ENCODE data around the gene INTS1.

INTS1 gene

DNA sequence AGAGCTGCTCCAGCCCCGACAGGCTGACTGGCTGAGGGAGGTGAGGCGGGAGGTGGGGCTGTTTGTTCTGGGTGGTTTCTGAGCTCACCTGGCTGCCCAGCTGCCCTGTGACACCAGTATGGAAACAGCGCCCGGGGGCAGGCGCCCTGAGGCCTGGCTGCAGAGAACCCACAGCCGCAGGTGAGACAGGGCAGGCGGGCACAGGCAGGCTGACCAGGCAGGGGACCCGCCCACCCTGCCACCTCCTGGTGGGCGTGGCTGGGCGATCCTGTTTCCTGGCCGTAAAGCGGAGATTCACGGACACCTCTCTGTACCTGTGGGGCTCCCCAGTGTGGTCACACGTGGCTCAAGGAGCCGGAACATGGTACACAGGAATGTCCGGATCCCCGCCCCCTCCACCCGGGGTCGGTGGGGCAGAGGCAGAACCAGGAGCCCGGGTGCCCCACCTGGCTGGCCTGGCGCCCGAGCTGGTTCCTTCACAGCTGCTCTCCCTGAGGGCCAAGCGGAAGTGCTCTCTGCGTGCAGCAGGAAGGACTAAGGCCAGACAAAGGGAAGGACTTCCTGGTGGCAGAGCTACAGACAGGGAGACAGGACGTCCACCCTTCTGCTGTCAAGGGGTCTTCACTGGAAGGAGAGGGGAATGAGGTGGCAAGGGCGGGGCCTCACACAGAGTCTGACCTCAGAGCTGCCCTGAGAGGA lies 48.8 kb downstream of the INTS1 start:
- H3K4me2 ChIP-seq (ENCODE audit: low read length, poor library complexity, severe bottlenecking): no peak overlapping the region
- no peak overlapping the region for H3K9ac ChIP-seq (ENCODE audit: low read length)
- H3K23ac ChIP-seq (ENCODE audit: low read length in 2 of 2): no peak overlapping the region
- peak overlapping the region; percentile 80 to 92 for H3K18ac ChIP-seq (ENCODE audit: low read depth in 1 of 2, low read length in 2 of 2)
- H2BK120ac ChIP-seq (ENCODE audit: low read depth, low read length): peak overlapping the region; percentile 75
- H4K91ac ChIP-seq (ENCODE audit: low read length): peak overlapping the region; percentile 98
- H3K14ac ChIP-seq (ENCODE audit: low read length in 2 of 2): peak overlapping the region in 1 of 2 experiments; percentile 89
- H4K8ac ChIP-seq (ENCODE audit: low read length): peak overlapping the region; percentile 57
- peak overlapping the region; percentile 92 for H2BK15ac ChIP-seq (ENCODE audit: low read depth, poor library complexity, severe bottlenecking)
- no peak overlapping the region for H2BK5ac ChIP-seq (ENCODE audit: low read depth, low read length, poor library complexity, severe bottlenecking)
- peaks cover 27% of the 10 kb centered on the region for H3K79me1 ChIP-seq (replicated peaks; ENCODE audit: low read length, poor library complexity, severe bottlenecking)
- peak overlapping the region; percentile 20 for H3K27ac ChIP-seq (ENCODE audit: low read length, poor library complexity, severe bottlenecking)
- 86% methylated on average over 26 of the region's 26 CpGs for WGBS
- H3K4me3 ChIP-seq (ENCODE audit: insufficient read depth in 1 of 2, low read depth in 1 of 2, low read length in 2 of 2): no peak overlapping the region
- DNase-seq: no peak
- peaks cover 0 to 31% of the 10 kb centered on the region in 2 experiments for H3K36me3 ChIP-seq (ENCODE audit: control insufficient read depth in 1 of 2, insufficient read depth in 2 of 2, low read depth in 1 of 2, low read length in 2 of 2)
- H3K4me1 ChIP-seq (ENCODE audit: control insufficient read depth, insufficient read depth, low read depth, low read length): peaks cover 81% of the 10 kb centered on the region
- H2AK5ac ChIP-seq (ENCODE audit: low read length, severe bottlenecking): peak overlapping the region; percentile 62
- H2BK12ac ChIP-seq (ENCODE audit: low read length in 2 of 2): peak overlapping the region; percentile 57 to 75
- no peak overlapping the region for H2AFZ ChIP-seq (ENCODE audit: low read depth, low read length)
- H3K9me3 ChIP-seq (ENCODE audit: control insufficient read depth, low read length): no peaks in the 10 kb centered on the region
- H3K27me3 ChIP-seq (ENCODE audit: control insufficient read depth in 1 of 2, insufficient read depth in 1 of 2, low read length in 2 of 2): no peaks in the 10 kb centered on the region
- H3K4ac ChIP-seq (ENCODE audit: low read depth in 1 of 2, low read length in 2 of 2): peak overlapping the region; percentile 45 to 84

DNA sequence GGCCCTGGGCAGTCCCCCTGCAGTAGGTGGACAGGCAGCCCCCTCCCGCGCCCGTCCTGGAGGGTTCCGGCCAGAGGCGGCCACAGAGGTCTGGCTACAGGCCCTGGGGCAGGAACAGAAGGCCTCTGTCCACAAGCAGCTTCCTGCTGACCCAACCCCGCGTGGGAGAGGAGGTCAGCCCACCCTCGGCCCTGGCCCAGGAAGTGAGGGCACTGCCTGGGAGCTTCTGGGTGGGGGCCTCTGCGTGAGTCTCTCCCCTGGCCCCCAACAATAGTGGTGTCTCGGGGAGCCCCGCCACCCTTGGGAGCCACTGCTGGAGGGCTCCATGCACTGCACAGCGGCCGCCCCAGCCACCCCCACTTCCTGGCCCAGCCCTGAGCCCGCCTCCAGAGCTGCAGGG lies 49.6 kb downstream of the INTS1 start:
- Histone ChIP-seq H2BK5ac (ENCODE audit: low read depth, low read length, poor library complexity, severe bottlenecking) (no peak overlapping the region), H3K4me1 (ENCODE audit: control insufficient read depth, insufficient read depth, low read depth, low read length) (peaks cover 81% of the 10 kb centered on the region), H3K36me3 (ENCODE audit: control insufficient read depth in 1 of 2, insufficient read depth in 2 of 2, low read depth in 1 of 2, low read length in 2 of 2) (peaks cover 0 to 38% of the 10 kb centered on the region in 2 experiments), H3K14ac (ENCODE audit: low read length in 2 of 2) (no peak overlapping the region), H2AK5ac (ENCODE audit: low read length, severe bottlenecking) (no peak overlapping the region), H3K9me3 (ENCODE audit: control insufficient read depth, low read length) (no peaks in the 10 kb centered on the region), H2BK12ac (ENCODE audit: low read length in 2 of 2) (peak overlapping the region; percentile 57 to 75), H3K18ac (ENCODE audit: low read depth in 1 of 2, low read length in 2 of 2) (peak overlapping the region; percentile 80 to 92), H3K79me1 (replicated peaks; ENCODE audit: low read length, poor library complexity, severe bottlenecking) (peaks cover 31% of the 10 kb centered on the region), H3K9ac (ENCODE audit: low read length) (no peak overlapping the region), H3K27ac (ENCODE audit: low read length, poor library complexity, severe bottlenecking) (peak overlapping the region; percentile 33), H3K4me3 (ENCODE audit: insufficient read depth in 1 of 2, low read depth in 1 of 2, low read length in 2 of 2) (peak overlapping the region in 1 of 2 experiments; percentile 16), H3K27me3 (ENCODE audit: control insufficient read depth in 1 of 2, insufficient read depth in 1 of 2, low read length in 2 of 2) (no peaks in the 10 kb centered on the region), H2BK15ac (ENCODE audit: low read depth, poor library complexity, severe bottlenecking) (peak overlapping the region; percentile 92), H3K4me2 (ENCODE audit: low read length, poor library complexity, severe bottlenecking) (peak overlapping the region; percentile 31), H3K23ac (ENCODE audit: low read length in 2 of 2) (no peak overlapping the region), H2BK120ac (ENCODE audit: low read depth, low read length) (peak overlapping the region; percentile 75), H4K91ac (ENCODE audit: low read length) (peak overlapping the region; percentile 85), H2AFZ (ENCODE audit: low read depth, low read length) (no peak overlapping the region), H3K4ac (ENCODE audit: low read depth in 1 of 2, low read length in 2 of 2) (peak overlapping the region; percentile 45 to 84), H4K8ac (ENCODE audit: low read length) (peak overlapping the region; percentile 57)
- 48% methylated on average over 14 of the region's 14 CpGs for WGBS
- peak; percentile 43 for DNase-seq

- H2BK12ac ChIP-seq (ENCODE audit: low read length in 2 of 2): no peak overlapping the region
- peak; percentile 33 for DNase-seq
- no peak overlapping the region for H3K4me2 ChIP-seq (ENCODE audit: low read length, poor library complexity, severe bottlenecking)
- no peak overlapping the region for H2BK5ac ChIP-seq (ENCODE audit: low read depth, low read length, poor library complexity, severe bottlenecking)
- peaks cover 40% of the 10 kb centered on the region for H3K79me1 ChIP-seq (replicated peaks; ENCODE audit: low read length, poor library complexity, severe bottlenecking)
- no peaks in the 10 kb centered on the region for H3K9me3 ChIP-seq (ENCODE audit: control insufficient read depth, low read length)
- H3K23ac ChIP-seq (ENCODE audit: low read length in 2 of 2): no peak overlapping the region
- no peak overlapping the region for H3K14ac ChIP-seq (ENCODE audit: low read length in 2 of 2)
- H2AK5ac ChIP-seq (ENCODE audit: low read length, severe bottlenecking): no peak overlapping the region
- peak overlapping the region in 1 of 2 experiments; percentile 60 for H3K4ac ChIP-seq (ENCODE audit: low read depth in 1 of 2, low read length in 2 of 2)
- no peak overlapping the region for H3K4me3 ChIP-seq (ENCODE audit: insufficient read depth in 1 of 2, low read depth in 1 of 2, low read length in 2 of 2)
- no peak overlapping the region for H3K27ac ChIP-seq (ENCODE audit: low read length, poor library complexity, severe bottlenecking)
- peak overlapping the region; percentile 71 for H4K91ac ChIP-seq (ENCODE audit: low read length)
- peaks cover 0 to 57% of the 10 kb centered on the region in 2 experiments for H3K36me3 ChIP-seq (ENCODE audit: control insufficient read depth in 1 of 2, insufficient read depth in 2 of 2, low read depth in 1 of 2, low read length in 2 of 2)
- H2AFZ ChIP-seq (ENCODE audit: low read depth, low read length): no peak overlapping the region
- peaks cover 75% of the 10 kb centered on the region for H3K4me1 ChIP-seq (ENCODE audit: control insufficient read depth, insufficient read depth, low read depth, low read length)
- 54% methylated on average over 18 of the region's 19 CpGs for WGBS
- H2BK15ac ChIP-seq (ENCODE audit: low read depth, poor library complexity, severe bottlenecking): peak overlapping the region; percentile 68
- peak overlapping the region; percentile 81 for H2BK120ac ChIP-seq (ENCODE audit: low read depth, low read length)
- H3K27me3 ChIP-seq (ENCODE audit: control insufficient read depth in 1 of 2, insufficient read depth in 1 of 2, low read length in 2 of 2): no peaks in the 10 kb centered on the region
- H4K8ac ChIP-seq (ENCODE audit: low read length): peak overlapping the region; percentile 84
- peak overlapping the region; percentile 64 to 71 for H3K18ac ChIP-seq (ENCODE audit: low read depth in 1 of 2, low read length in 2 of 2)
- H3K9ac ChIP-seq (ENCODE audit: low read length): no peak overlapping the region
Observed at GRCh38 chr7:1452205-1452604, 52.0 kb downstream of the INTS1 start.

- no peak overlapping the region for H3K9ac ChIP-seq (ENCODE audit: low read length)
Observed at GRCh38 chr7:1450987-1451386, 53.2 kb downstream of the INTS1 start.

More at GRCh38 chr7:1450987-1451386, 53.2 kb downstream of the INTS1 start:
- Histone ChIP-seq H2BK15ac (ENCODE audit: low read depth, poor library complexity, severe bottlenecking) (no peak overlapping the region), H3K4me3 (ENCODE audit: insufficient read depth in 1 of 2, low read depth in 1 of 2, low read length in 2 of 2) (no peak overlapping the region), H3K79me1 (replicated peaks; ENCODE audit: low read length, poor library complexity, severe bottlenecking) (peaks cover 40% of the 10 kb centered on the region), H3K4me1 (ENCODE audit: control insufficient read depth, insufficient read depth, low read depth, low read length) (peaks cover 69% of the 10 kb centered on the region), H3K27ac (ENCODE audit: low read length, poor library complexity, severe bottlenecking) (no peak overlapping the region), H2BK5ac (ENCODE audit: low read depth, low read length, poor library complexity, severe bottlenecking) (no peak overlapping the region), H2AFZ (ENCODE audit: low read depth, low read length) (no peak overlapping the region), H3K14ac (ENCODE audit: low read length in 2 of 2) (peak overlapping the region in 1 of 2 experiments; percentile 46), H2BK120ac (ENCODE audit: low read depth, low read length) (no peak overlapping the region), H3K4ac (ENCODE audit: low read depth in 1 of 2, low read length in 2 of 2) (no peak overlapping the region), H3K36me3 (ENCODE audit: control insufficient read depth in 1 of 2, insufficient read depth in 2 of 2, low read depth in 1 of 2, low read length in 2 of 2) (peaks cover 0 to 65% of the 10 kb centered on the region in 2 experiments), H3K27me3 (ENCODE audit: control insufficient read depth in 1 of 2, insufficient read depth in 1 of 2, low read length in 2 of 2) (no peaks in the 10 kb centered on the region), H4K91ac (ENCODE audit: low read length) (no peak overlapping the region), H3K9me3 (ENCODE audit: control insufficient read depth, low read length) (no peaks in the 10 kb centered on the region), H3K23ac (ENCODE audit: low read length in 2 of 2) (peak overlapping the region in 1 of 2 experiments; percentile 34), H2AK5ac (ENCODE audit: low read length, severe bottlenecking) (no peak overlapping the region), H4K8ac (ENCODE audit: low read length) (no peak overlapping the region), H3K18ac (ENCODE audit: low read depth in 1 of 2, low read length in 2 of 2) (no peak overlapping the region), H2BK12ac (ENCODE audit: low read length in 2 of 2) (peak overlapping the region in 1 of 2 experiments; percentile 52), H3K4me2 (ENCODE audit: low read length, poor library complexity, severe bottlenecking) (no peak overlapping the region)
- 95% methylated on average over 11 of the region's 11 CpGs for WGBS
- no peak for DNase-seq

Measured in mesenchymal stem cell (in vitro differentiated cells and primary cell).